HTERT RPE-1 (cell line): Measurements from ENCODE around the gene CMIP.

Experiments
- in situ Hi-C: fragments of 300-500 bp; cut with MboI; formaldehyde crosslinking; loops from 4 replicates; pipeline ENCODE4 v1.14.3; 2020; ENCODE audit warnings: low sequenced_read_pairs

CMIP gene

GRCh38 chr16:81595629-81596292, 151.2 kb downstream of the CMIP start:
- in situ Hi-C loops, result no loop called here

DNA sequence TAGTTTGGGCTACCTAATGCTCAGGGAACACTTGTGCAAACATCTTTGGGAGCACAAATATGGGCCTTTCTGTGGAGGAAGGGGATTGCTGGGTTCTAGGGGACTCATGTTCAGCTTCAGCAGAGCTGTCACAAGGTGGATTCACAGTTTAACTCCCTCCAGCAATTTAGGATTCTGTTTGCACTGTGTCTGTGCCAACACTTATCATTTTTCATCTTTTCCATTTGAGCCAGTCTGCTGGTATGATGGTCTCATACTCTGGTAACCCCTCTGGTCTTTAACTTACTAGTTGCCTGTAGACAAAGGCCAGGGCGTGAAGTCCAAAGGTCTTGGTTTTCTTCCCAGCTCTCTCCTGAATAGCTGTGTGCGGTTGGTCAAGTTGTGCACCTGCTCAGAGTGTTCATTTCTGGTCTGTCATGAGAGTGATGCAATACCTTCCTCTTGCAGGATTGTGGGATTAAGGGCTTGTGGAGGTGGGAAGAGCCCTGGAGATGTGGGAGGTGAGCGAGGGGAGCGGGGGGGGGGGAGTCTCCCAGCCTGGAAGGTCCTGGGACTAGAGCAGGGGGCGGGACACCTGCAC, 152.6 kb downstream of the CMIP start:
- in situ Hi-C loops, result no loop called here

DNA sequence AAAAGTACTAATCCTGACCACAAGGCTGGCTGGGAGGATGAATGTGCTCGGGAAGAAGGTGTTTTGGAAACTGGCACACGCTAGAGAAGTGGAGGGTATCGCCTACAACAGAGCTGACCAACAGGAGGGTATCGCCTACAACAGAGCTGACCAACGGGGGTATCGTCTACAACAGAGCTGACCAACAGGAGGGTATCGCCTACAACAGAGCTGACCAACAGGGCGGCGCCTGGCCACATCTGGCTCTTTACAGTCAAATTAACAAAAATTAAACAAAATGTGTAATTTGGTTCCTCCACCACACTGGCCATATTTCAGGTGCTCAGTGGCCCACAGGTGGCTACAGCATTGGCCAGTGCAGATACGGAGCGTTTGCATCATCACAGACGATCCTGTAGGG, 153.5 kb downstream of the CMIP start:
- in situ Hi-C loops, result no loop called here

DNA sequence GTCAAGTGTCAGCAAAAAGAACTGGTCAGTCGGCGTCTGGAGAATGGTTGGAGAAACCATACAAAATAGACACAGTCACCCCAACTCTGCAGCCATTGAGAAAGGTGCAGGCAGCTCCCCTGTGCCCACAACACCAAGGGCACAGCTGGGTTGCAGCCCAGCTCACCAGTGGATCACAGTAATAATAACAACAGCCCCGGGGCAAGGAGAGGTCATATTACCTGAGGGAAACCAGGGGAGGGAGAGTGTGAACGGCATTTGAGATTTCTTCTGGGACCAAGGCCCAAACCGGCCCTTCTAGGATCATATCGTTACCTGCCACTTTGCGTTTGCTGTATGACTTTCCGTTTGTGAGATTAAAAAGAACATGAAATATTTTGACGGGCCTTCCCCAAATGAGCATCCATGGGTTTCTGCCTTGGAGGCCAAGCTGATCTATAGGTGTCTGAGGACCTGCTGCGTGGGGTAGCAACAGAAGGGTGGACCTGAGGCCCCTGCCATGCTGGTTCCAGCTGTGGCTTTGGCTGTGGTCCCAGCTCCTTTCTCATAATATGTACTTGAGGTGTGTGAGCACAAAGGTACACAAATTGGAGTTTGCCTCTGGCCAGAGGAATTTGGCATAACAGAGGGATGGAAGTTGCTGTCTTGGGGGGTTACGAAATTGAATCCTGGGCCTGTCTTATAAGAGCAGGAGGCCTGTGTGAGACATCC, 154.6 kb downstream of the CMIP start:
- in situ Hi-C loops, result no loop called here

- in situ Hi-C loops, result no loop called here
These were observed 155.7 kb downstream of the CMIP start for GRCh38 chr16:81600275-81600674.

- in situ Hi-C loops, result no loop called here
These were observed 156.4 kb downstream of the CMIP start for GRCh38 chr16:81601008-81601428.

DNA sequence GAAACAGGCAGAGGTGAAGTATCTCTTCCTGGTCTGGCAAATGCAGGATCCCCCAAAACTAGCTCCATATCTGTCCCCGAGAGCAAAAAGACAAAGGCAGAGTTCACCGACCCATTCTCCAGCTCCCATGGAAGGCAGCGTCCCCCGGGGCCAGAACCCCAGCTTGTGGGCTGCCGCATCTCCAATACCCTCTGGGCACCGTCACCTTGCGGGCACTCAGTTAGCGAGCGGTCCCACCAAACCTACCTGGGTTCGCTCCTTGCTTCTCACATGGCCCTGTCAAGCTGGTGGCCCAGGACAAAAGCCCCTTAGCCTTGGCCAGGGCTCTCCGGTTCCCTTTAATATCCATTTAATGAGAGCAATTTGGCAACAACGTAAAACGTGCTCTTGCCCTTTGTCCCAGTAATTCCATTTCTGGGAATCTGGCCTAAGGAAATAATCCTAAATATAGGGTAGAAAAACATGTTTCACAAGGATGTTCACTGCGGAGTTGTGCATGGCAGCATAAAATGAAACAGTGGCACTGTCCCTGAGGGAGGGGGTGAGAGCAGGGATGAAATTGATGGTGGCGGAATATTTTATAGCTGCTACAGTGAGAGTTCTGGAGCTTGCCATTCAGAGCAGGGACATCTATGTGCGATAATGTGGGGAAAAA, 157.1 kb downstream of the CMIP start:
- in situ Hi-C loops, result no loop called here

DNA sequence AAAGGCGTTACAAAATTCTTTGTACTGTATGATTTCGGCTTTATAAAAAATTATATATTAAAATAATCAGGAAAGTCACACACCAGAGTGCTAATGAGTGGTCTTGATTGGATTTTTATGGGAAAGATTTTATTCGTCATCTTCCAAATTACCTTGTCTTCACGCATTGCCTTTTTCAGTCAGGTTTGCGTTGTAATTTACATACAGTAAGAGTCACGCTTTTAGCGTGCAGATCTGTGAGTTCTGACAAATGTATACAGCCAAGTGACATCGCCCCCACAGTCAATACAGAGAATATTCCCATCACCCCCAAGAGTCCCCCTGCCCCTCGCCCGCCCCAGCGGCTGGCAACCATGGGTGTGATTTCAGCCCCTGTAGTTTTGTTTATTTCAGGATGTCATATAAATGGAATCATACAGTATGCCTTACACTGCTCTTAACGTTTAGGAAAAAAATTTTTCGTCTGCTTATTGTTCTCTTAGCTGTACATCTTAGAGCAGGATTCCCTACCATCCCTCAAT, 157.7 kb downstream of the CMIP start:
- in situ Hi-C loops, result no loop called here

- in situ Hi-C loops, result no loop called here
These were observed 158.2 kb downstream of the CMIP start for GRCh38 chr16:81602792-81603191.

DNA sequence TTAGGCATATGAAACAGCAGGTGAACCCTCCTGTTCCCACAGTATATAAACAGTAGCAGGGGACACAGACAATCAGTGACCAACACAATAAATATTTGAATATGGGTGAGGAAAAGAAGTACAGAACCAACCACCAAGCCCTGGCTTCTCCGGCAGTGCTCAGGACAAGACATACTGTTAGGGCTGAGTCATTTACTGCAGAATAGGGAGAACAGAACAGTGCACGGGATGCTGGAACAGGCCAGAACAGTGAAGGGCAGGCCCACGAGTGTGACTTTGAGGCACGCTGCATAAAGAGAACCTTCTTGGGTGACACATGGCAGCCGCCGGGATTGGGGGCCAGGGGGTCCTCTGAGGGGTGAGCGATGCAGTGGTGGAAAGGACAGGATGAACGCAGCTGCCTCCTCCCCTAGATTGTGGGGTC, 160.4 kb downstream of the CMIP start:
- in situ Hi-C loops, result no loop called here

GRCh38 chr16:81606039-81606438, 161.4 kb downstream of the CMIP start:
- in situ Hi-C loops, result no loop called here

DNA sequence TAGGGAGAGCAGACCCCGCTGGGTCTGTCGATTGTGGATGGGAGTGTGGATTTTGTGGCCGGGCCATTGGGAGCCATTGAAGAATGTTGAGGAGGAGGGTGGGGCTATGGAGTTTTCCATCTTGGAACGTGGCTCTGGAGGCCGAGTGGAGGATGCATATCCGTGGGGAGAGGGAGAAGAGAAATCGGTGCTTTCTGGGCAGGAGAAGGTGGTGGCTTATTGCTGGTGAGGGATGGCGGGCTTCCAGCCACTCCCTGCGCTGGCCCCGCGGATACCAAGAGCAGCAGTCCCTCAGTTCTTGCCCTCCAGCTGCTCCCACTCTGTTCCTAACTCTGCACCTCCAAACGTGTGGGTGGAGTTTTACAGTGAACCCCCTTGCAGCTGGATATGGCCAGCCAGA, 162.4 kb downstream of the CMIP start:
- in situ Hi-C loops, result no loop called here

GRCh38 chr16:81607805-81608522, 163.4 kb downstream of the CMIP start:
- in situ Hi-C loops, result no loop called here

GRCh38 chr16:81608523-81609209, 164.1 kb downstream of the CMIP start:
- in situ Hi-C loops, result no loop called here

- in situ Hi-C loops, result no loop called here
These were observed 164.8 kb downstream of the CMIP start for GRCh38 chr16:81609323-81609892.

DNA sequence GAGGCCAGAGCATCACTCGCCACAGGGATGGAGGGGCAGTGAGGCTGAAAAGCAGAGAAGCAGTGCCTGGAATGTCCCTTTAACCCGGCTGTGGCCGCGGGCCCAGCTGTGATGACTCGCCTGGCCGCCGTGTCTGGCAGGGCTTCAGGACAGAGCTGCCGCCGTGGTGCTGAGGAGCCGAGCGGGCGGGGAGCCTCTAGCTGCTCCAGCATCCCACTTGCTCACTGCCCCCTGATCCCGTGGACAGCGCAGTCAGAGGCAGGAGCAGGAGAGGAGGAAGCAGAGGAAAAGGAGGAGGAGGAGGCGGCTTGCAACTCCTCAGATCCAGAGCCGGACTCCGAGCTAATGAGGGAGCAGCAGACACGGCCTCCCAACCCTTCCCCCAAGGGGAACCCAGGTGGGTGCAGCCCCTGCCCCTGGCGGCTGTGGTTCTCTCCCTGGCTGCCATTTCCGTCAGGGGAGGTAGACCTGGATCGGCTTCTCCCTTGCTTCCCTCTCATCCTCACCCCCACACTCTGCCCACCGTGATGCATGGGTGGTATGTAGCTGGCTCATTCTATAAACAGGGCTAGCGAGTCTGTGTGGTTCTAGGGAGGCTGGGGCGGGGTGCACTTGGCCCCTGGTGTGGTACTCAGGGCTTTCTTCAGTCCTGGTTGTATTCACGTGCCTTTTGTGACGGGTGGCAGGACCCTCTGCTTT, 165.7 kb downstream of the CMIP start:
- in situ Hi-C loops, result no loop called here

GRCh38 chr16:81610936-81611335, 166.3 kb downstream of the CMIP start:
- in situ Hi-C loops, result no loop called here

DNA sequence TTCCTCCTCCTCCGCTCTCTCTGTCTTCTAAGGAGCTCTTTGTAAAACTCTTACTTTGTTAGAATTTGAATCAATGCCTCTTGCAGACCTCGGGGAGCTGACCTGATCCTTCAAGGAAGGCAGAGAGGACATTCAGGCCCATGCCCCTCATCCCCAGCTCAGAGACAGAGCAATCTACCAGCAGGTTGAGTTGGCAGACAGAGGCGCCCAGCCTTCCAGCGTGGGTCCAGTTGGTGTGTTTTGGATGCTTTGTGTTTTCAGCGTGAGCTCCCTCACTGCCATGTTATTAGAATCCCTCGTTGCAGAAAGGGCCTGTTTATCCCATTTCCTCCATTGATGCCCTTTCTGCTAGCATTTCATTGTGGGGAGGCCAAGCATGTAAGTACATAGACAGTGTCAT, 167.1 kb downstream of the CMIP start:
- in situ Hi-C loops, result no loop called here
